ENCODE measurements around the gene KRTAP7-1. TPM values are rescaled to one million over a fixed set of nuclear protein-coding genes. Genes with fewer than 3 reads are reported as not detected.

KRTAP7-1 gene
- total RNA-seq, 1 donor from 2014 or later, result not detected

DNA sequence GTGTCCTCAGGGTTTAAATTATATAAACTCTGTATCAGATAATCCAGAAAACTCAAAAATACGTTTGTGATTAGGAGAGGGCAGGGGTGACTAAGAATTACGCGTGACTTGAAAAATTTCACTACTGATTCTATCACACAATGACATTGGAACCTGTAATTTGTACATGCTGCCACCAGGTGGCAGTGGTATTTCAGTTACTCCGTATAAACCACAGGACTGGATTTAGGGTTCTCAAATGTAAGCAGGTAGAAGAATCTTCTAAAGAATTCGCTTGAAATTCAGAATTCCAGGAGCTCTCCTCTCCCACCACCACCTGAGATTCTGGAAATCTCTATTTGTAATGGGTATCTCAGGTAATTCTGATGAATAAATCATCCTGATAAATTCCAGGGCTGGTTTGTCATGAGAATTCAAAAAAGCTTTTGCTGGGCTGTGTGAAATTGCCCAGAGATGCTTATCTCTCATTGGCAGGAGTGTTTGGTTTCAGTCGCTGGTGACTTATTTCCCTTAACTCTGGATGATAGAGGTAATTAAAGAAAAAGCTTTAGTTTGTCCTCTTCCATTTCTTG lies 1.7 kb upstream of the KRTAP7-1 start:
- TF ChIP-seq, protein P1, sequence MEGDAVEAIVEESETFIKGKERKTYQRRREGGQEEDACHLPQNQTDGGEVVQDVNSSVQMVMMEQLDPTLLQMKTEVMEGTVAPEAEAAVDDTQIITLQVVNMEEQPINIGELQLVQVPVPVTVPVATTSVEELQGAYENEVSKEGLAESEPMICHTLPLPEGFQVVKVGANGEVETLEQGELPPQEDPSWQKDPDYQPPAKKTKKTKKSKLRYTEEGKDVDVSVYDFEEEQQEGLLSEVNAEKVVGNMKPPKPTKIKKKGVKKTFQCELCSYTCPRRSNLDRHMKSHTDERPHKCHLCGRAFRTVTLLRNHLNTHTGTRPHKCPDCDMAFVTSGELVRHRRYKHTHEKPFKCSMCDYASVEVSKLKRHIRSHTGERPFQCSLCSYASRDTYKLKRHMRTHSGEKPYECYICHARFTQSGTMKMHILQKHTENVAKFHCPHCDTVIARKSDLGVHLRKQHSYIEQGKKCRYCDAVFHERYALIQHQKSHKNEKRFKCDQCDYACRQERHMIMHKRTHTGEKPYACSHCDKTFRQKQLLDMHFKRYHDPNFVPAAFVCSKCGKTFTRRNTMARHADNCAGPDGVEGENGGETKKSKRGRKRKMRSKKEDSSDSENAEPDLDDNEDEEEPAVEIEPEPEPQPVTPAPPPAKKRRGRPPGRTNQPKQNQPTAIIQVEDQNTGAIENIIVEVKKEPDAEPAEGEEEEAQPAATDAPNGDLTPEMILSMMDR (conservative IDR thresholded peaks at IDR 0.05; ENCODE audit: low read depth, low read length), result peak; percentile 49
- no peak overlapping the region for H3K4me3 ChIP-seq (ENCODE audit: low read depth, low read length)
- DNase-seq (ENCODE audit: low read depth), result no peak

DNA sequence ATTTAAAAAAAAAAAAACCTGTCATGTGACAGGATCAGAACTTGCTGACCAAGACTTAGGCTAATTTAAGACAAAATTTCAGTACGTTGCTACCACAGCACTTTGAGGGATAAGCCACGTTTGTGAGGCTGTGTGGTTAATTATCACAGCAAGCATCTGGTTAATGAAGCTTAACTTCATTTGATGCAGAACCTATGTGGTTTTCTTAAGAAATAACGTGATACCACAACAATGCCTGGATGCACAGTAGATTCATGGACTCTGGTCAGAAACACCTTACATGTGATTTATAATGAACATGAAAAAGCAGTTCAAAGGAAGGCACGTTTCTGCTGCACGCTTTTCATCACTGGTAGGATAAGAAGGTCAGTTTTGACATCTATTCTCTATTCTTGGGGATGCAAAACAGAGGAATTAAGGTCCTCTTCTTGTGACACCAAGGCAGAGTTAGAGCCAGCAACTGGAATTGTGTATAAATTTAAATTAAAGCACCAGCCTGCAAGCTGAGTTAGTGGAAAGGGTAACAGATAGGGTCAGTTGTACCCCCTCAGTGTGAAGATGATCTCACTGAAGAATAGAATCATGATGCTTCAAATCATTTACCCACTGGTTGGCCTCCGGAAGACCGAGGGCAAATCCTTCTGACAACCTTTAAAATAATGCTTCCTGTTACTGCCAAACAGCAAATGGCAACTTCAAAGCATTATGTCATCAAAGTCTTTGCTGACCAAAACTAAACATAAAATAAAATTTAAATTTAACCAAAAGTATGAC lies 10.5 kb downstream of the KRTAP7-1 start:
- no peak for DNase-seq (ENCODE audit: low read depth)
- TF ChIP-seq, protein P1 (conservative IDR thresholded peaks at IDR 0.05; ENCODE audit: low read depth, low read length), result no peak

DNA sequence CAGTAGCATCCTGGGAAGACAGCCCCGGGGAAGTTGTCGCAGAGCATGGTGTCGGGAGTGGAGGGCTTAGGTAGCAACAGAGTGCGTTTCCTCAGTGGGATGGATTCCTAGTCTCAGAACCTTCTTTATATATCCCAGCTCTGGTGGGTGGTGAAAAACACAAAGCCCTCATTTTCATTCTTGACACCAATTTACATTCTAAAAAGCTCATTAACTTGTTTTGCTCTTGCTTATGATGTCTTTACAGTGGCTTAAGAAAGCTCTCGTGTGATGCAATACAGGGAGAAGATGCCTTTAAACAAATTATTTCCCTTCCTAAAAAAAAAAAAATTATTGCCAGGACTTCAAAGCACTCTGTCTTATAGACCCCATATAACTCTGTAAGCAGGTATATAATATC lies 16.4 kb downstream of the KRTAP7-1 start, which contains the start of gene KRTAP8-1:
TSS of gene KRTAP8-1 (minus strand) at position 101 of the 400 bp plus-strand sequence. CDS start at position 47, 54 bp downstream.
- DNase-seq (ENCODE audit: low read depth), result no peak
- TF ChIP-seq, protein P1 (conservative IDR thresholded peaks at IDR 0.05; ENCODE audit: low read depth, low read length), result no peak
- H3K4me3 ChIP-seq (ENCODE audit: low read depth, low read length), result no peak within 1 kb of the TSS

More for the DNA sequence above, 10.5 kb downstream of the KRTAP7-1 start:
- H3K4me3 ChIP-seq (ENCODE audit: low read depth, low read length), result no peak overlapping the region

DNA sequence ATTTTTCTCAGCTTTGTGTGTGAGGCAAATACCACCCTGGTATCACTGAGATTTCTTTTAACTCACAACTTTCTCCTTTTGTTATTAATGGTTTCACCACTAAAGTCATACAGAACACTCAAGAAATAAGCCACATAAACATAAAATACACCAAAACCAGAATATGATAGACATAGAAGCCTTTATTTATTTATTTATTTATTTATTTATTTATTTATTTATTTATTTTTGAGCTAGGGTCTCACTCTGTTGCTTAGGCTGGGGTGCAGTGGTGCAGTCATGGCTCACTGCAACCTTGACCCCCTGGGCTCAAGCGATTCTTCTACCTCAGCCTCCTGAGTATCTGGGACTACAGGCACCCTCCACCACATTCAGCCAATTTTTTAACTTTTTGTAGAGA lies 29.0 kb downstream of the KRTAP7-1 start:
- TF ChIP-seq, protein P1 (conservative IDR thresholded peaks at IDR 0.05; ENCODE audit: low read depth, low read length), result no peak
- no peak overlapping the region for H3K4me3 ChIP-seq (ENCODE audit: low read depth, low read length)
- DNase-seq (ENCODE audit: low read depth), result no peak

DNA sequence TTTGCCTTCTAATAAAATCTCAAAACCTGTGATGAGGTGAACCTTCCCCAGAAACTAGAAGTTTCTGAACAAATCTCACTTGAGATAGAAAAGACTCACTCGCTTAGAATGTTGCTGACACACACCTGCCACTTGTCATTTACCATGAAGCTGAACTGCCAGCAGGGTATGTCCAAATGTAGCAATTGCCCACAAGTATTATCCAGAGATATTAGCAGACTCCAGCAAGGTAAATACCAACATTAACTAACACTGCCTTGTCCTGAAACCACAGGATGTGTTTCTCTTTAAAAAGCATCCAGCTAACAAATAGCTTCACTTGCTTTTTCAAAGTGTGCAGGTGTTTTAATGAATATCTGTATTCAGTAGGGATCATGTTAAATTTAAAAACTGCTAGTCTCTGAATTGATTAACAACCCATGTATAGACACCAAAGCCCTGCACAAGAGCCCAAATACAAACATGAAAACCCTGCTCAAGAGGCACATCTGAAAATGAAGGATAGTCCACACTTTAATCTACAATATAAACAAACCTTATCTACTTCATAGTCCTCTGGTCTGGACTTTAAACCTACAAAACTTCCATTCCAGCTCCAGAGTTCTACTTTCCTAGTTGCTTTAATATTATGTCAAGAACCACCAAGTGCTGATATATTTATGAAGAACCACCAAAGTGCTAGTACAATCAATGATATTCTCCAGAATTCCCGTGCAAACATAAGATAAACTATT lies 35.8 kb downstream of the KRTAP7-1 start:
- TF ChIP-seq, protein P1 (conservative IDR thresholded peaks at IDR 0.05; ENCODE audit: low read depth, low read length), result no peak
- no peak for DNase-seq (ENCODE audit: low read depth)
- H3K4me3 ChIP-seq (ENCODE audit: low read depth, low read length), result no peak overlapping the region

DNA sequence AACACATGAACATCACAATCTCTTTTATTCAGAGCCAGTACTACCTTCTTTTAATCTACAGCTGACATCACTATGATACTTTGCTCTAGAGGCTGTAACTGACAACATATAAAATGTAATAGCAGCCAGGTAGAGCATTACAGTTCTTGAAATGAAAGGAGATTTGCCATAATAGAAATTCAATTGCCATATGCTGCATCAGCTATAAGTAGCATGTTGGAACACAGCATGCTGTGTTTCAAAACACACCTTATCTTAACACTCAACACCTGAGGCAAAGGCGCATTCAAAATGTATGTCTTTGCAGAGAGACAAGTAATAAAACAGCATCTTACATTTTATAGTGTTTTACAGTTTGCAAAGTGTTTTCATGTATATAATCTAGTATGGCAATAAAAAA lies 50.3 kb downstream of the KRTAP7-1 start:
- TF ChIP-seq, protein P1 (conservative IDR thresholded peaks at IDR 0.05; ENCODE audit: low read depth, low read length), result no peak
- no peak for DNase-seq (ENCODE audit: low read depth)
- H3K4me3 ChIP-seq (ENCODE audit: low read depth, low read length), result no peak overlapping the region

Other genes with a start within 250 kb of the KRTAP7-1 start
- not detected in 2 replicates for gene KRTAP22-2, start 239.4 kb downstream of the KRTAP7-1 start, total RNA-seq
- gene KRTAP6-3, start 237.3 kb downstream of the KRTAP7-1 start, total RNA-seq, result not detected in 2 replicates
- gene KRTAP6-2, start 230.9 kb downstream of the KRTAP7-1 start, total RNA-seq, result not detected in 2 replicates
- gene KRTAP22-1, start 228.7 kb downstream of the KRTAP7-1 start, total RNA-seq, result not detected in 2 replicates
- gene KRTAP6-1, start 215.8 kb downstream of the KRTAP7-1 start, total RNA-seq, result not detected in 2 replicates
- gene KRTAP20-1, start 213.3 kb downstream of the KRTAP7-1 start, total RNA-seq, result not detected in 2 replicates
- not detected in 2 replicates for gene KRTAP20-4, start 209.1 kb downstream of the KRTAP7-1 start, total RNA-seq
- not detected in 2 replicates for gene KRTAP20-2, start 194.6 kb downstream of the KRTAP7-1 start, total RNA-seq
- gene KRTAP20-3, start 186.9 kb downstream of the KRTAP7-1 start, total RNA-seq, result not detected in 2 replicates
- not detected in 2 replicates for gene KRTAP21-3, start 111.0 kb downstream of the KRTAP7-1 start, total RNA-seq
- gene KRTAP21-2, start 82.5 kb downstream of the KRTAP7-1 start, total RNA-seq, result not detected in 2 replicates
- gene KRTAP21-1, start 74.3 kb downstream of the KRTAP7-1 start, total RNA-seq, result not detected in 2 replicates
- gene KRTAP8-1, start 16.5 kb downstream of the KRTAP7-1 start, total RNA-seq, result not detected in 2 replicates
- not detected in 2 replicates for gene KRTAP11-1, start 51.8 kb upstream of the KRTAP7-1 start, total RNA-seq
- not detected in 2 replicates for gene KRTAP19-8, start 208.7 kb upstream of the KRTAP7-1 start, total RNA-seq